Left ventricle myocardium superior (tissue), 1 donor: Measurements from ENCODE around the gene CUEDC2. TPM values are rescaled to one million over a fixed set of nuclear protein-coding genes. Genes with fewer than 3 reads are reported as not detected.

ENCODE experiments used
- ATAC-seq: fragments of 200-7000 bp; cut with Tn5 transposase; one replicate; pipeline ENCODE4 v1.9.1; 2020; ENCODE audit warnings: mild to moderate bottlenecking, moderate library complexity
- DNase-seq: peaks from one replicate; pipeline ENCODE4 v3.0.0-alpha.2; 2020
- intact Hi-C: fragments of 100-400 bp; cut with micrococcal nuclease; formaldehyde crosslinking; loops from one replicate; pipeline ENCODE4 v1.11.0; 2022
- total RNA-seq: library from RNA; stranded (reverse); fragmentation: NEBNext Ultra II Directional; extraction: Animal tissue kit (Norgen Biotek cat#: 25700); gene quantifications from one replicate; pipeline ENCODE4 v1.2.1, GENCODE V29; 2021
- donor health status: DM: no; HTN: yes; CAD: no; lungs with severe emphysema.

Gene CUEDC2
- total RNA-seq, 1 donor from 2014 or later, result 78.3 TPM

DNA sequence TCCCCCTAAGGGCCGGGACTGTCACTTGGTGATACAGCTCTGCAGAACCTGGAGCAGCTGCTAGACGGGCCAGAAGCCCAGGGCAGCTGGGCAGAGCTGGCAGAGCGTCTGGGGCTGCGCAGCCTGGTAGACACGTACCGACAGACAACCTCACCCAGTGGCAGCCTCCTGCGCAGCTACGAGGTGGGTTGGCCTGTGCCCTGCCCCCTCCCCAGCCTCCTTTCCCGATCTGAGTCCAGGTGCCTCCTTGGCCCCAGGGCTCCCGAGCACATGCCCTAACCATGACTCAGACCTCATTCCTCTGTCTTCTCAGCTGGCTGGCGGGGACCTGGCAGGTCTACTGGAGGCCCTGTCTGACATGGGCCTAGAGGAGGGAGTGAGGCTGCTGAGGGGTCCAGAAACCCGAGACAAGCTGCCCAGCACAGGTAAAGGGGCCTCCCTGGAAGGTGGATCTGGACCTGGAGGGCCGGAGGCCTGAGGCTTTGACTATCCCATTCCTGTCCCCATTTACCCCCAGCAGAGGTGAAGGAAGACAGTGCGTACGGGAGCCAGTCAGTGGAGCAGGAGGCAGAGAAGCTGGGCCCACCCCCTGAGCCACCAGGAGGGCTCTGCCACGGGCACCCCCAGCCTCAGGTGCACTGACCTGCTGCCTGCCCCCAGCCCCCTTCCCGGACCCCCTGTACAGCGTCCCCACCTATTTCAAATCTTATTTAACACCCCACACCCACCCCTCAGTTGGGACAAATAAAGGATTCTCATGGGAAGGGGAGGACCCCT, 30.5 kb downstream of the CUEDC2 start:
- DNase-seq (no peak), ATAC-seq (no peak)
- intact Hi-C loops, result no loop called here

DNA sequence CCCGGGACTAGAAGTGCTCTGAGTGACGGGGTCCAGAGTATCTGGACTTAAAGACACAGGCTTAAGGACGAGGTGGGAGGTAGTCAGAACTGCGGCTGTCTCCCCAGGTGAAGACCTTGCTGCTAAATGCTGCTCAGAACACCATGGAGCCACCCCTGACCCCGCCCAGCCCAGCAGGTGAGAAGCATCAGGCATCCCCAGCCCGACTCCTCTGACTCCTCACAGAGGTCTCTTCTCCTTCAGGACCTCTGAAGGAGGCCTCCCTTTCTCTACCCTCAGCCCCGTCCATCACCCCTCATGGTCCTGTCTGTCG, 31.1 kb downstream of the CUEDC2 start:
- intact Hi-C loops, result no loop called here
- ATAC-seq (no peak), DNase-seq (no peak)

DNA sequence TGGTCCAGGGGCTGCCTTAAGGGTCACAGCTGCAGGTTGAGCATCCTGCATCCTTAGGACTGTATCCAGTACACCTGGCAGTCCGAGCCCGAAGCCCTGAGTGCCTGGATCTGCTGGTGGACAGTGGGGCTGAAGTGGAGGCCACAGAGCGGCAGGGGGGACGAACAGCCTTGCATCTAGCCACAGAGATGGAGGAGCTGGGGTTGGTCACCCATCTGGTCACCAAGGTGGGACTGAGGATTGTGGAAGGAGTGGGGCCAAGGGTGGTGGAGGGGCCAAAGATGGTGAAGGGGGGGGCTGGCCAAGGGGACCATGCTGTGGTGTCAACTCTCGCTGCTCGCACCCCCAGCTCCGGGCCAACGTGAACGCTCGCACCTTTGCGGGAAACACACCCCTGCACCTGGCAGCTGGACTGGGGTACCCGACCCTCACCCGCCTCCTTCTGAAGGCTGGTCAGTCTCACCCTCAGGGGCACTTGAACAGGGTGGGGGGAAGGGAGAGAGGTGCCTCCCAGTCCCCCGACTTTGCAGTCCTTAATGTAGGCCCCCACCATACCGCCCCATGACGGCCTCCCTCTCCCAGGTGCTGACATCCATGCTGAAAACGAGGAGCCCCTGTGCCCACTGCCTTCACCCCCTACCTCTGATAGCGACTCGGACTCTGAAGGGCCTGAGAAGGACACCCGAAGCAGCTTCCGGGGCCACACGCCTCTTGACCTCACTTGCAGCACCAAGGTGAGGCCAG, 31.6 kb downstream of the CUEDC2 start:
- DNase-seq (no peak), ATAC-seq (no peak)
- intact Hi-C loops, result no loop called here

DNA sequence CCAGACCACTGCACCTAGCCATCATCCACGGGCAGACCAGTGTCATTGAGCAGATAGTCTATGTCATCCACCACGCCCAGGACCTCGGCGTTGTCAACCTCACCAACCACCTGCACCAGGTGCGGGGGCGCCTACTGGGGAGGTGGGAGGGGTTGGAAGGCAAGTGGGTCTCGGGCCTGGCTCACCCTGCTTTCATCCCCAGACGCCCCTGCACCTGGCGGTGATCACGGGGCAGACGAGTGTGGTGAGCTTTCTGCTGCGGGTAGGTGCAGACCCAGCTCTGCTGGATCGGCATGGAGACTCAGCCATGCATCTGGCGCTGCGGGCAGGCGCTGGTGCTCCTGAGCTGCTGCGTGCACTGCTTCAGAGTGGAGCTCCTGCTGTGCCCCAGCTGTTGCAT, 32.3 kb downstream of the CUEDC2 start:
- no peak for DNase-seq
- intact Hi-C loops, result no loop called here
- no peak for ATAC-seq

DNA sequence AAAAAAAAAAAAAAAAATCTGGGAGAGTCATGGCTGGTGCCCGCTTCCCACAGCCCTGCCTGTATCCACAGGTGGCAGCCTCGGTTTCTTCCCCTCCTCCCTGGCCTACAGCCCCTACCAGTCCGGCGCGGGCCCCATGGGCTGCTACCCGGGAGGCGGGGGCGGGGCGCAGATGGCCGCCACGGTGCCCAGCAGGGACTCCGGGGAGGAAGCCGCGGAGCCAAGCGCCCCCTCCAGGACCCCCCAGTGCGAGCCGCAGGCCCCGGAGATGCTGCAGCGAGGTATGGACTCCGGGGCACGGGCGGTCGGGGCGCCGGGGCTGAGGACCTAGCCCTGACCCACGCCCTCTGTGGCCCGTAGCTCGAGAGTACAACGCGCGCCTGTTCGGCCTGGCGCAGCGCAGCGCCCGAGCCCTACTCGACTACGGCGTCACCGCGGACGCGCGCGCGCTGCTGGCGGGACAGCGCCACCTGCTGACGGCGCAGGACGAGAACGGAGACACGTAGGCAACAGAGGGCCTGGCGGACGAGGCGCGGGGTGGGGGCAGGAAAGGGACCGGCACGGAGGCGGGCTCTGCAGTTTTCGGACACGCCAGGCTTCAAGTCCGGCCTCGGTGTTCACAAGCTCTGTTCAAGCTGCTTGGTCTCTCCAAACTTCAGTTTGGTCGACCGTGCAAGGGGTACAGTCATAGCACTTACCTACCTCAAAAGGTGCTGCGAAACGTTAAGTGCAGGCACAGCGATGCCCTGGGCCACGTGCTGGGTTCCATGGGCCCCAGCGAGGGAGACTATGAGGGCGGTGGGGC, 33.0 kb downstream of the CUEDC2 start:
- intact Hi-C loops, result loop anchor here (10.0 kb wide), 1 partner anchor 185 kb away; no protein-coding TSS in a partner anchor
- DNase-seq (peak; percentile 96), ATAC-seq (peak; percentile 81)

DNA sequence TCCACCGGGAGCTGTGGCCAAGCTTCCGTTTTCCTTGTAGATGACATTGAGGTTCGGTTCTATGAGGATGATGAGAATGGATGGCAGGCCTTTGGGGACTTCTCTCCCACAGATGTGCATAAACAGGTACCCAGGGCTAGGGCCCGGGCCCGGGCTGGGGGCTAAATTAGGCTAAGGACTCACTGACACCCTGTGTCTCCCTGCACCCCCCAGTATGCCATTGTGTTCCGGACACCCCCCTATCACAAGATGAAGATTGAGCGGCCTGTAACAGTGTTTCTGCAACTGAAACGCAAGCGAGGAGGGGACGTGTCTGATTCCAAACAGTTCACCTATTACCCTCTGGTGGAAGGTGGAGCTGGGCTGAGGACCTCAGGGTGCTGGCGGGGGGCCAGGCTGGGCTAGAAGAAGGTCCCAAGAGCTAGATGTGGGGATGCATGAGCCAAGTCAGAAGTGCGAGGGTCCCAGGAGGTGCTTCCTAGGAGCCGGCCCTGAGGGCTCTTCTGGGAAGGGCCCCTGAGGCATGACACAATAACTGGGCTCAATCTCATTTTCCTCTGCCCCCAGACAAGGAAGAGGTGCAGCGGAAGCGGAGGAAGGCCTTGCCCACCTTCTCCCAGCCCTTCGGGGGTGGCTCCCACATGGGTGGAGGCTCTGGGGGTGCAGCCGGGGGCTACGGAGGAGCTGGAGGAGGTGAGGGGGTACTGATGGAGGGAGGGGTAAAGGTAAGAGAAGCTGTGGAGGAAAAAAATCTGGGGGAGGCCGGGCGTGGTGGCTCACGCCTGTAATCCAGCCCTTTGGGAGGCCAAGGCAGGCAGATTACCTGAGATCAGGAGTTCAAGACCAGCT, 34.0 kb downstream of the CUEDC2 start:
- intact Hi-C loops, result loop anchor here (10.0 kb wide), 1 partner anchor 186 kb away; no protein-coding TSS in a partner anchor
- DNase-seq, result no peak
- no peak for ATAC-seq

DNA sequence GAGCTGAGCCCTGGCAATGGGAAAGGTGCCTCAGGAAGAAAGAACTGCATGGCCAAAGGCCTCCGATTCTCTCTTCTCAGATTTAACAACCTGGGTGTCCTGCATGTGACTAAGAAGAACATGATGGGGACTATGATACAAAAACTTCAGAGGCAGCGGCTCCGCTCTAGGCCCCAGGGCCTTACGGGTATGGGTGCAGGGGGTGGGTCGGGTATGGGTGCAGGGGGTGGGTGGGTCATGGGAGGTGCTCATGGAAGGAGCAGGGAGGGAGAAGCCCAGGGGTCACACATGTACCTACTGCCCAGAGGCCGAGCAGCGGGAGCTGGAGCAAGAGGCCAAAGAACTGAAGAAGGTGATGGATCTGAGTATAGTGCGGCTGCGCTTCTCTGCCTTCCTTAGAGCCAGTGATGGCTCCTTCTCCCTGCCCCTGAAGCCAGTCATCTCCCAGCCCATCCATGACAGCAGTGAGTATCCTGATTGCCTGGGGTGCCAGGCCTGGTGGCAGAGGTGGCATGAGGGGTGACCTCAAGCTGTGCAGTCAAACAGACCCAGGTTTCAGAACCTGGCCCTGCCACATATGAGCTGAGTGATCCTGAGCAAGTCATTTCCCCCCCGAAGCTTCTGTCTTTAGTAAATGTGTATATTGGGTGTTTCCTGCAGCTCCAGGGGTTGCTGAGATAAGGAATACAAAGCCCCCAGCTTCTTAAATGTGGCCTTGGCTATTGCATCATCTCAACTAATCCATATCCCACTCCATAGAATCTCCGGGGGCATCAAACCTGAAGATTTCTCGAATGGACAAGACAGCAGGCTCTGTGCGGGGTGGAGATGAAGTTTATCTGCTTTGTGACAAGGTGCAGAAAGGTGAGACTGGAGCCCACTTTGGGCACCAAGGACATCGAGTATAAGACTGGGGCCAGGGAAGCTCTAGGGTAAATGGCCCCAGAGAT, 34.9 kb downstream of the CUEDC2 start:
- ATAC-seq, result no peak
- intact Hi-C loops, result loop anchor here (10.0 kb wide), 1 partner anchor 187 kb away; no protein-coding TSS in a partner anchor
- no peak for DNase-seq

DNA sequence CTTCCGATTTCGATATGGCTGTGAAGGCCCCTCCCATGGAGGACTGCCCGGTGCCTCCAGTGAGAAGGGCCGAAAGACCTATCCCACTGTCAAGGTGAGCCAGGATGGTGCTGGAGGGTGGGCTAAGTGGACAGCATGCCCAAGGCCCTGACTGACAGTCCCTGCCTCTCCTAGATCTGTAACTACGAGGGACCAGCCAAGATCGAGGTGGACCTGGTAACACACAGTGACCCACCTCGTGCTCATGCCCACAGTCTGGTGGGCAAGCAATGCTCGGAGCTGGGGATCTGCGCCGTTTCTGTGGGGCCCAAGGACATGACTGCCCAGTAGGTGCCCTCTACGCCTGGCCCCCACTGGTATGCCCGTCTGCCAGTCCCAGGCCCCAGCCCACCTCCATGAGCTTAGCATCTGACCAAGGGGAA, 35.6 kb downstream of the CUEDC2 start:
- no peak for ATAC-seq
- DNase-seq, result no peak
- intact Hi-C loops, result loop anchor here (10.0 kb wide), 1 partner anchor 188 kb away; no protein-coding TSS in a partner anchor

DNA sequence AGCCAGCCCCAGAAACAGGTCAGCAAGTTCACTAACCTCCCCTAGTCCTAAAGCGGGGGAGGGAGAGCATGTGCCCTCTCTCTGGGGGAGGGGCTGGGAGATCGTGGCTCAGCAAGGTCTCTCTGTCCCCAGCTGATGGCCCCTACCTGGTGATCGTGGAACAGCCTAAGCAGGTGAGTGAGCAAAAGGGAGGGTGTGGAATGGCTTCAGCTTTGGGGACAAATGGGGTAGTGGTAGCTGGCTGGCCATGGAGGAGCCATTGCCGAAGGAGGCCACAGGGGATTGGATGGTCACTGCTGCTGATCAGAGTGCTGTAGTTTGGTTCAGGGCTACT, 36.1 kb downstream of the CUEDC2 start:
- intact Hi-C loops, result loop anchor here (10.0 kb wide), 1 partner anchor 189 kb away; no protein-coding TSS in a partner anchor
- no peak for DNase-seq
- no peak for ATAC-seq

DNA sequence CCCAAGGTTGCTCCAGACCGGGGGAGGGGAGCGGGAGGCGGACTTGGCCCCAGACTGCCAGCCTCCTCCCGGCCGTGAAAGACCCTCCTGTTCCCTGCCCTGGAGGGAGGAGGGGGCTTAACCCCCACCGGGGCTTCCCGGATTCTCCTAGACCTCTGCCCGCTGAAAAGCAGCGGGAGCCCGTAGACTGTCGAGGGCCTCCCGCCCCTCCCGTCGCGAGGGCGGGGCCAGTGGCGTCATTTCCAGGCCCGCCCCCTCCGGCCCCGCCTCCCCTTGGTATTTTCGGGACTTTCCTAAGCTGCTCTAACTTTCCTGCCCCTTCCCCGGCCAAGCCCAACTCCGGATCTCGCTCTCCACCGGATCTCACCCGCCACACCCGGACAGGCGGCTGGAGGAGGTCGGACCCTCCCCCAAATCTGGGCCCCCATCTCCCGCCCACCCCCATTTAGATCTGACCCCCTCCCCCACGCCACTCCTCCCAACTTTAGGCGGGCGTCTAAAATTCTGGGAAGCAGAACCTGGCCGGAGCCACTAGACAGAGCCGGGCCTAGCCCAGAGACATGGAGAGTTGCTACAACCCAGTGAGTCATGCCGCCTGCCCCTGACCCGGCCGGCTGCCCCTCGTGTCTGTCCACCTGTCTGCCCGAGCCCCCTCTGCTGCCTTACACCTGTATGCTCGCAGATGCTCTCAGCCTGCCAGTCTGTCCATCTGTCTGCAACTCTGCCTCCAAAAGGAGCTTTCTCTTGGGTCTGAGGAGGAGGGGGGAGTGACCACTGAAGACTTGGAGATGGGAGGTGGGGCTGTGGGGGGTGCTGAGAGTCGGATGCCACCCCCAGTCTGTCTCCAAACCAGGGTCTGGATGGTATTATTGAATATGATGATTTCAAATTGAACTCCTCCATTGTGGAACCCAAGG, 36.7 kb downstream of the CUEDC2 start, which contains the start of gene NFKB2:
TSS of gene NFKB2 (plus strand) at position 306 of the 917 bp plus-strand sequence. CDS start at position 561, 255 bp downstream.
- DNase-seq, result peak; percentile 93
- intact Hi-C loops, result loop anchor here (10.0 kb wide), 1 partner anchor 189 kb away; no protein-coding TSS in a partner anchor
- peak; percentile 66 for ATAC-seq

DNA sequence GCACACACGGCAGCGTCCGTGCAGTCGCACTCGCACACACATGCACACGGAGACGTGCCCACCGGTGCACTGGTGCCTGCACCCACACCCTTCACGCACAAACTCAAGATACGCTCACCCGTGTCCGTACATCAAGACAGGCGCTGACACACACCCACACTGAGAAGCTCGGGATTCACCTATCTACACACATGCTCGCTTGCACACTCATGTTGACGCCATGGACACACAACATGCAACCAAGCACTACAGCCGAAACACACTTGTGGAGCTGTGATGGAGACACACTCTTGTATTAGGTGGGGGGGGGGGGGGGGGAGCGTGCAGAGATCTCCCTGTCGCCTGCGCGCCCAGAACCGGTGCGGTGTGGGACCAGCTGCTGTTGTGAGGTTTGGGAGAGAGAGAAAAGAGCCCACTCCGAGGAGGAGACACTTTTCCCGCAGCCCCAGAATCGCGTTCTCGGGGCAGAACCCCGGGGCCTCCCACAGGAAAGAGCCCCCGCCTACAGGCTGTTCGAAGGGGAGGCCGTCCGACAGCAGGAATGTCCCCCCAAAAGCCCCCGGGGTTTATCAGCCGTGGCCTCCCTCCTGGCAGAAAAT, 37.5 kb downstream of the CUEDC2 start:
- DNase-seq, result no peak
- intact Hi-C loops, result loop anchor here (10.0 kb wide), 1 partner anchor 190 kb away; no protein-coding TSS in a partner anchor
- ATAC-seq, result peak; percentile 1

DNA sequence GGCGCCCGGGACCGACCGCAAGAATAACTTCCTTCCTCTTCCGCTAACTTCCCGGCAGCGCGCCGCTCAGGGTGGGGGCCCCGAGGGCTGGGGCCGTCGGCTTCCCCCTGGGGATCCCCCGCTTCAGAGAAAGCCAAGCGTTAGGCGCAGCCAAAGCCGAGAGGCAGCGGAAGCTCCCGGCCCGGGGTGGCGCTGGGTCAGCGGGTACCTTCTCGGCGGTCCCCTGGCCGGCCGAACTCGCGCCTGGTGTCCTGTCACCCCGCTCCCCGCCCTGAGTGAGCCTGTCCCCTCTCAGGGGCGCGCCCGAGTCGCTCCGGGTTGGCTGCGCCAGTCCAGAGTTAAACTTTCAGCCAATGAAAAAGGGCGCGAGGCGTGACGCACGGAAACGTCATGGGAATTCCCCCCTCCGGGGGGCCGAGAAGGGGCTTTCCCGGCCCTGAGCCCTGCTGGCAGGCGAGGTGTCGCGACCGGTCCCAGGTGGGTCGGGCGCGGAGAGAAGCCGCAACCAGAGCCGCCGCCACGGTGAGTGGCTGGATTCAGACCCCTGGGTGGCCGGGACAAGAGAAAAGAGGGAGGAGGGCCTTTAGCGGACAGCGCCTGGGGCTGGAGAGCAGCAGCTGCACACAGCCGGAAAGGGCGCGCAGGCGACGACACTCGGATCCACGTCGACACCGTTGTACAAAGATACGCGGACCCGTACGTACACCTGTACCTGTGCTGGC, 38.1 kb downstream of the CUEDC2 start:
- ATAC-seq (peak; percentile 93), DNase-seq (peak; percentile 97)
- intact Hi-C loops, result loop anchor here (10.0 kb wide), 1 partner anchor 191 kb away; no protein-coding TSS in a partner anchor

DNA sequence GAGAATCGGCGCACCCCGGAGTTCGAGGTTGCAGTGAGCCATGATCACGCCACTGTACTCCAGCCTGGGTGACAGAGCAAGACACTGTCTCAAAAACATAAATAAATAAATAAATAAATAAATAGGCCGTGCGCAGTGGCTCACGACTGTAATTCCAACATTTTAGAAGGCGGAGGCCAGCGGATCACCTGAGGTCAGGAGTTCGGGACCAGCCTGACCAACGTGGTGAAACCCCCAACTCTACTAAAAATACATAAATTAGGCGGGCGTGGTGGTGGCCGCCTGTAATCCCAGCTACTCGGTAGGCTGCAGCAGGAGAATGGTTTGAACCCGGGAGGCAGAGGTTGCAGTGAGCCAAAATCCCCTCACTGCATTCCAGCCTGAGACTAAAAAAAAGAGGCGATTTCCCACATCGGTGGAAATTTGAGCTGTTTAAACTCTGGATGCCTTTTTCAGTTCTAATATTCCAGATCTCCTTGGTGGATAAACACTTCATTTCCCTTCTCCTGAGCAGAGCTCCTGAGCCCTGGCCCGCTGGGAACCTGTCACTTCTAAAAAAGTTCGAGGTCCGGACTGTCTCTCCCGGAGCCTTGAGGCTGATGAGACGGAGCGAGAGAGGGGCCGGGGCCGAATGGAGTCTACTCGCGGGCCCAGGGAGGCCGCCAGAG, 38.8 kb downstream of the CUEDC2 start:
- no peak for DNase-seq
- intact Hi-C loops, result loop anchor here (10.0 kb wide), 1 partner anchor 191 kb away; no protein-coding TSS in a partner anchor
- ATAC-seq, result no peak

DNA sequence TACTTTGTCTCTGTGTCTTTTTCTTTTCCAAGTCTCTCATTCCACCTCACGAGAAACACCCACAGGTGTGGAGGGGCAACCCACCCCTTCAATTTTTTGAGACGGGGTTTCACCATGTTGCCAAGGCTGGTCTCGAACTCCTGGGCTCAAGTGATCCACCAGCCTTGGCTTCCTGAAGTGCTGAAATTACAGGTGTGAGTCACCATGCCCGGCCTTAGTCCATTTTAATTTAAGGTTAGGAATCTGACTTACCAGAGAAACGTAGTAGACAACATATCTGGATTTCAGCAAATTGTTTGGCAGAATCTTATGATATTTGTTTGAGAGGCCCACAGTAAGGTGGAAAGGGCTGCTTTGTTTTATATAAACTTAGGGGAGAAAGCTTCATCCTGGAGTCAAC, 40.1 kb downstream of the CUEDC2 start:
- DNase-seq (no peak), ATAC-seq (no peak)
- intact Hi-C loops, result loop anchor here (10.0 kb wide), 1 partner anchor 192 kb away; no protein-coding TSS in a partner anchor

DNA sequence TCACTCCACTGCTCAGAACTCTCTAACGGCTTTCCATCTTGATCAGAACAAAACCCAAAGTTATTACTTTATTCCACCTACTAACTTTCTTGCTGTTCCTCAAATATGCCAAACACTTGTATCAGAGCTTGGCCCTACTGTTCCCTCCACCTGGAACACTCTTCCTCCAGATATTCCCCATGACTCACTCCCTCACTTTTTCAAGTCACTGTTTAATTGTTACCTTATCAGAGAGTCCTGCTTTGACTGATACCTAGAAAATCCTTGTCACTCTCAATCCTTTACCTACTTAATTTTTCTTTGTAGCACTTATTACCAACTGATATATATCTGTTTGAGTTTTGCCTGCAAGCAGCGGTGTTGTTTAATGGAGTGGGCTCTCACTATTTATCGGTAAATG, 42.5 kb downstream of the CUEDC2 start:
- ATAC-seq (no peak), DNase-seq (no peak)
- intact Hi-C loops, result loop anchor here (10.0 kb wide), 1 partner anchor 195 kb away; no protein-coding TSS in a partner anchor
